ENCODE measurements around the gene KCNQ5.

Gene KCNQ5

GRCh38 chr6:72936766-72937559, 315.1 kb downstream of the KCNQ5 start:
- H3K27me3 Mint-ChIP-seq: no peaks in the 10 kb centered on the region
- DNase-seq (ENCODE audit: low spot score in 2 of 2) (no peak), ATAC-seq (ENCODE audit: low read depth) (no peak)
- peaks cover 7% of the 10 kb centered on the region for H3K36me3 Mint-ChIP-seq
- H3K4me3 Mint-ChIP-seq: no peak overlapping the region
- no peak overlapping the region for H3K27ac Mint-ChIP-seq
- H3K4me1 Mint-ChIP-seq: peaks cover 6% of the 10 kb centered on the region
- peaks cover 1% of the 10 kb centered on the region for H3K9me3 Mint-ChIP-seq

- Mint-ChIP-seq H3K27me3 (no peaks in the 10 kb centered on the region), H3K9me3 (peaks cover 1% of the 10 kb centered on the region), H3K4me3 (no peak overlapping the region), H3K4me1 (peaks cover 6% of the 10 kb centered on the region), H3K36me3 (peaks cover 7% of the 10 kb centered on the region), H3K27ac (no peak overlapping the region)
- no peak for ATAC-seq (ENCODE audit: low read depth)
- no peak for DNase-seq (ENCODE audit: low spot score in 2 of 2)
Observed at GRCh38 chr6:72938104-72938503, 316.2 kb downstream of the KCNQ5 start.

GRCh38 chr6:72939004-72939403, 317.1 kb downstream of the KCNQ5 start:
- Mint-ChIP-seq H3K9me3 (peaks cover 1% of the 10 kb centered on the region), H3K36me3 (peaks cover 7% of the 10 kb centered on the region), H3K27me3 (no peaks in the 10 kb centered on the region), H3K27ac (no peak overlapping the region), H3K4me1 (peaks cover 6% of the 10 kb centered on the region), H3K4me3 (no peak overlapping the region)
- DNase-seq (ENCODE audit: low spot score in 2 of 2) (no peak), ATAC-seq (ENCODE audit: low read depth) (no peak)

GRCh38 chr6:72940265-72940664, 318.4 kb downstream of the KCNQ5 start:
- ATAC-seq (ENCODE audit: low read depth) (no peak), DNase-seq (ENCODE audit: low spot score in 2 of 2) (no peak)
- no peak overlapping the region for H3K4me3 Mint-ChIP-seq
- no peak overlapping the region for H3K27ac Mint-ChIP-seq
- peaks cover 1% of the 10 kb centered on the region for H3K9me3 Mint-ChIP-seq
- peaks cover 4% of the 10 kb centered on the region for H3K36me3 Mint-ChIP-seq
- peaks cover 4% of the 10 kb centered on the region for H3K4me1 Mint-ChIP-seq
- H3K27me3 Mint-ChIP-seq: no peaks in the 10 kb centered on the region

- H3K4me1 Mint-ChIP-seq: peaks cover 4% of the 10 kb centered on the region
- peaks cover 1% of the 10 kb centered on the region for H3K36me3 Mint-ChIP-seq
- H3K4me3 Mint-ChIP-seq: no peak overlapping the region
- no peak for ATAC-seq (ENCODE audit: low read depth)
- H3K9me3 Mint-ChIP-seq: peaks cover 1% of the 10 kb centered on the region
- no peak overlapping the region for H3K27ac Mint-ChIP-seq
- H3K27me3 Mint-ChIP-seq: no peaks in the 10 kb centered on the region
- DNase-seq (ENCODE audit: low spot score in 2 of 2): no peak
Observed at GRCh38 chr6:72941263-72941662, 319.4 kb downstream of the KCNQ5 start.

- ATAC-seq (ENCODE audit: low read depth) (no peak), DNase-seq (ENCODE audit: low spot score in 2 of 2) (no peak)
- Mint-ChIP-seq H3K27ac (no peak overlapping the region), H3K4me3 (no peak overlapping the region), H3K4me1 (peaks cover 4% of the 10 kb centered on the region), H3K36me3 (peaks cover 1% of the 10 kb centered on the region), H3K27me3 (no peaks in the 10 kb centered on the region), H3K9me3 (peaks cover 1% of the 10 kb centered on the region)
Observed at GRCh38 chr6:72941751-72942150, 319.9 kb downstream of the KCNQ5 start.

GRCh38 chr6:72943699-72944098, 321.8 kb downstream of the KCNQ5 start:
- DNase-seq (ENCODE audit: low spot score in 2 of 2): no peak
- Mint-ChIP-seq H3K27ac (no peak overlapping the region), H3K36me3 (peaks cover 1% of the 10 kb centered on the region), H3K9me3 (peaks cover 1% of the 10 kb centered on the region), H3K4me3 (no peak overlapping the region), H3K27me3 (no peaks in the 10 kb centered on the region), H3K4me1 (peaks cover 2% of the 10 kb centered on the region)
- no peak for ATAC-seq (ENCODE audit: low read depth)

GRCh38 chr6:72944660-72945059, 322.8 kb downstream of the KCNQ5 start:
- Mint-ChIP-seq H3K4me3 (no peak overlapping the region), H3K27ac (no peak overlapping the region), H3K9me3 (peaks cover 1% of the 10 kb centered on the region), H3K36me3 (peaks cover 1% of the 10 kb centered on the region), H3K27me3 (no peaks in the 10 kb centered on the region), H3K4me1 (peaks cover 2% of the 10 kb centered on the region)
- no peak for ATAC-seq (ENCODE audit: low read depth)
- no peak for DNase-seq (ENCODE audit: low spot score in 2 of 2)

- H3K27ac Mint-ChIP-seq: no peak overlapping the region
- no peak overlapping the region for H3K4me3 Mint-ChIP-seq
- no peaks in the 10 kb centered on the region for H3K9me3 Mint-ChIP-seq
- no peaks in the 10 kb centered on the region for H3K27me3 Mint-ChIP-seq
- ATAC-seq (ENCODE audit: low read depth) (no peak), DNase-seq (ENCODE audit: low spot score in 2 of 2) (no peak)
- no peaks in the 10 kb centered on the region for H3K36me3 Mint-ChIP-seq
- H3K4me1 Mint-ChIP-seq: peaks cover 2% of the 10 kb centered on the region
Observed at GRCh38 chr6:72946774-72947173, 324.9 kb downstream of the KCNQ5 start.

GRCh38 chr6:72947534-72947933, 325.7 kb downstream of the KCNQ5 start:
- no peaks in the 10 kb centered on the region for H3K9me3 Mint-ChIP-seq
- no peaks in the 10 kb centered on the region for H3K36me3 Mint-ChIP-seq
- H3K4me3 Mint-ChIP-seq: no peak overlapping the region
- H3K4me1 Mint-ChIP-seq: peaks cover 2% of the 10 kb centered on the region
- no peaks in the 10 kb centered on the region for H3K27me3 Mint-ChIP-seq
- DNase-seq (ENCODE audit: low spot score in 2 of 2) (no peak), ATAC-seq (ENCODE audit: low read depth) (no peak)
- H3K27ac Mint-ChIP-seq: no peak overlapping the region

GRCh38 chr6:72948153-72948552, 326.3 kb downstream of the KCNQ5 start:
- no peak for DNase-seq (ENCODE audit: low spot score in 2 of 2)
- Mint-ChIP-seq H3K27me3 (no peaks in the 10 kb centered on the region), H3K4me3 (no peak overlapping the region), H3K4me1 (peaks cover 2% of the 10 kb centered on the region), H3K9me3 (no peaks in the 10 kb centered on the region), H3K27ac (no peak overlapping the region), H3K36me3 (no peaks in the 10 kb centered on the region)
- no peak for ATAC-seq (ENCODE audit: low read depth)

- DNase-seq (ENCODE audit: low spot score in 2 of 2) (no peak), ATAC-seq (ENCODE audit: low read depth) (no peak)
- Mint-ChIP-seq H3K36me3 (no peaks in the 10 kb centered on the region), H3K9me3 (no peaks in the 10 kb centered on the region), H3K4me3 (no peak overlapping the region), H3K4me1 (peaks cover 5% of the 10 kb centered on the region), H3K27me3 (no peaks in the 10 kb centered on the region), H3K27ac (no peak overlapping the region)
Observed at GRCh38 chr6:72950114-72950860, 328.4 kb downstream of the KCNQ5 start.

GRCh38 chr6:72952808-72953630, 331.2 kb downstream of the KCNQ5 start:
- Mint-ChIP-seq H3K9me3 (no peaks in the 10 kb centered on the region), H3K36me3 (no peaks in the 10 kb centered on the region), H3K4me3 (no peak overlapping the region), H3K4me1 (peaks cover 8% of the 10 kb centered on the region), H3K27me3 (no peaks in the 10 kb centered on the region), H3K27ac (no peak overlapping the region)
- DNase-seq (ENCODE audit: low spot score in 2 of 2): no peak
- no peak for ATAC-seq (ENCODE audit: low read depth)

- Mint-ChIP-seq H3K4me1 (peaks cover 8% of the 10 kb centered on the region), H3K27ac (no peak overlapping the region), H3K9me3 (no peaks in the 10 kb centered on the region), H3K27me3 (no peaks in the 10 kb centered on the region), H3K36me3 (no peaks in the 10 kb centered on the region), H3K4me3 (no peak overlapping the region)
- DNase-seq (ENCODE audit: low spot score in 2 of 2): no peak
- no peak for ATAC-seq (ENCODE audit: low read depth)
Observed at GRCh38 chr6:72953971-72954381, 332.1 kb downstream of the KCNQ5 start.

All from memory B cell (primary cell).